Trophoblast cell (in vitro differentiated cells and primary cell): ENCODE measurements around the gene RAB31.

Experiments
- DNase-seq, 2 donors: peaks; one replicate each; pipeline ENCODE4 v3.0.0-alpha.2; 2016
- H2AFZ ChIP-seq: 2 replicates; pipeline ENCODE4 v1.6.1; 2013; ENCODE audit warnings: low read length, moderate library complexity, mild to moderate bottlenecking; ENCODE audit not compliant: insufficient read depth, poor library complexity
- H2AK5ac ChIP-seq: 2 replicates; pipeline ENCODE4 v1.6.1; 2013; ENCODE audit warnings: mild to moderate bottlenecking, low read length
- H2BK120ac ChIP-seq: 2 replicates; pipeline ENCODE4 v1.6.1; 2013; ENCODE audit warnings: low read length, mild to moderate bottlenecking, moderate library complexity; ENCODE audit not compliant: insufficient read depth, poor library complexity
- H2BK12ac ChIP-seq: 2 replicates; pipeline ENCODE4 v1.6.1; 2013; ENCODE audit warnings: mild to moderate bottlenecking, low read length, moderate library complexity
- H2BK5ac ChIP-seq: 2 replicates; pipeline ENCODE4 v1.6.1; 2013; ENCODE audit warnings: low read length, low read depth, moderate library complexity, mild to moderate bottlenecking; ENCODE audit not compliant: poor library complexity
- H3K14ac ChIP-seq: 2 replicates; pipeline ENCODE4 v1.6.1; 2013; ENCODE audit warnings: mild to moderate bottlenecking, low read length
- H3K18ac ChIP-seq: 2 replicates; pipeline ENCODE4 v1.6.1; 2013; ENCODE audit warnings: mild to moderate bottlenecking, low read length
- H3K23ac ChIP-seq: 2 replicates; pipeline ENCODE4 v1.6.1; 2013; ENCODE audit warnings: low read length
- H3K27ac ChIP-seq: 2 replicates; pipeline ENCODE4 v1.5.1; 2013; ENCODE audit warnings: low read depth, mild to moderate bottlenecking, inconsistent platforms, low read length, moderate library complexity
- H3K27me3 ChIP-seq: 2 replicates; pipeline ENCODE4 v1.6.1; 2013; ENCODE audit warnings: inconsistent platforms, mild to moderate bottlenecking, low read length, moderate library complexity; ENCODE audit not compliant: insufficient read depth
- H3K36me3 ChIP-seq, 2 experiments: 1 replicate in 1 of 2; 2 replicates in 1 of 2; pipeline ENCODE4 v1.6.1; 2013; ENCODE audit warnings: low read length in 2 of 2, mild to moderate bottlenecking in 2 of 2, moderate library complexity in 1 of 2; ENCODE audit not compliant: insufficient read depth in 2 of 2, control insufficient read depth in 1 of 2
- H3K4ac ChIP-seq: 2 replicates; pipeline ENCODE4 v1.6.1; 2013; ENCODE audit warnings: low read depth, mild to moderate bottlenecking, low read length, moderate library complexity
- H3K4me1 ChIP-seq, 2 experiments: 1 replicate in 1 of 2; 2 replicates in 1 of 2; pipeline ENCODE4 v1.6.1; 2013; ENCODE audit warnings: low read length in 2 of 2, mild to moderate bottlenecking in 2 of 2, moderate library complexity in 1 of 2; ENCODE audit not compliant: insufficient read depth in 2 of 2, control insufficient read depth in 1 of 2
- H3K4me2 ChIP-seq: 2 replicates; pipeline ENCODE4 v1.6.1; 2013; ENCODE audit warnings: inconsistent platforms, mild to moderate bottlenecking, low read length, moderate library complexity
- H3K4me3 ChIP-seq: 2 replicates; pipeline ENCODE4 v1.5.1; 2013; ENCODE audit warnings: mild to moderate bottlenecking, low read depth, low read length, inconsistent platforms
- H3K79me1 ChIP-seq: one replicate; pipeline ENCODE4 v1.6.1; 2013; ENCODE audit warnings: low read length
- H3K79me2 ChIP-seq: 2 replicates; pipeline ENCODE4 v1.6.1; 2013; ENCODE audit warnings: low read length, mild to moderate bottlenecking; ENCODE audit not compliant: control insufficient read depth, insufficient read depth, poor library complexity
- H3K9ac ChIP-seq: 2 replicates; pipeline ENCODE4 v1.6.1; 2013; ENCODE audit warnings: mild to moderate bottlenecking, low read length
- H3K9me3 ChIP-seq: 2 replicates; pipeline ENCODE4 v1.6.1; 2013; ENCODE audit warnings: low read depth, mild to moderate bottlenecking, control low read depth, inconsistent platforms, low read length; ENCODE audit not compliant: insufficient read depth
- H4K12ac ChIP-seq: 2 replicates; pipeline ENCODE4 v1.6.1; 2013; ENCODE audit warnings: low read depth, mild to moderate bottlenecking, low read length, moderate library complexity
- H4K8ac ChIP-seq: 2 replicates; pipeline ENCODE4 v1.6.1; 2013; ENCODE audit warnings: low read depth, mild to moderate bottlenecking, low read length, moderate library complexity
- H4K91ac ChIP-seq: one replicate; pipeline ENCODE4 v1.6.1; 2013; ENCODE audit warnings: low read depth, mild to moderate bottlenecking, low read length, moderate library complexity
- WGBS: extraction: QIAGEN DNeasy Blood & Tissue Kit; methylation state at CpG from one replicate; pipeline ENCODE4 v1.1.7; 2013; ENCODE audit warnings: missing lambda C conversion rate; ENCODE audit not compliant: insufficient read length, insufficient coverage; ENCODE audit errors: extremely low coverage; 5-methylcytosine and 5-hydroxymethylcytosine counted together

Gene RAB31

DNA sequence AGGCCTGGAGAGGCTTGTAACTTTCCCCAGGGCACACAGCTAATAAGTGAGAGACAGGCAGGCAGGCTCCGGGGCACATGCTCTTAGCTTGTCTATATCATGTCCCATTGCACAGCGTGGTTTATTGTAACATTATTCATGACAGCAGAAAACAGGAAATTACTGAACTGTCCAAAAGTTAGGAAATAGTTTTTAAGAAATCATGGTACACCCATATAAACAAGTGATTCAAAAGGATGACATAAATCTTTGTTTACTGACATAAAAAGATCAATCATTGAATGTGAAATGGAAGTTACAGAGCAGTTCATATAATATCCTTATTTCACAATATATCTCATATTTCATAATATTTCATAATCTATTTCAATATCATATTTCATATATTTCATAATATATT, 143.4 kb downstream of the RAB31 start:
- Histone ChIP-seq H3K79me2 (no peaks in the 10 kb centered on the region), H3K4me1 (peaks cover 7 to 14% of the 10 kb centered on the region in 2 experiments), H3K9me3 (no peaks in the 10 kb centered on the region), H4K12ac (no peak overlapping the region), H2AK5ac (no peak overlapping the region), H3K9ac (no peak overlapping the region), H3K18ac (no peak overlapping the region), H3K27ac (no peak overlapping the region), H3K4me3 (no peak overlapping the region), H3K27me3 (no peaks in the 10 kb centered on the region), H3K79me1 (no peaks in the 10 kb centered on the region), H3K14ac (no peak overlapping the region), H3K4ac (no peak overlapping the region), H2AFZ (no peak overlapping the region), H3K4me2 (no peak overlapping the region), H2BK5ac (no peak overlapping the region), H4K91ac (no peak overlapping the region), H2BK12ac (no peak overlapping the region), H3K36me3 (peaks cover 13 to 26% of the 10 kb centered on the region in 2 experiments), H4K8ac (no peak overlapping the region), H3K23ac (no peak overlapping the region), H2BK120ac (no peak overlapping the region)
- WGBS: no CpG with 5 or more reads among the region's 2 CpGs
- no peak for DNase-seq

DNA sequence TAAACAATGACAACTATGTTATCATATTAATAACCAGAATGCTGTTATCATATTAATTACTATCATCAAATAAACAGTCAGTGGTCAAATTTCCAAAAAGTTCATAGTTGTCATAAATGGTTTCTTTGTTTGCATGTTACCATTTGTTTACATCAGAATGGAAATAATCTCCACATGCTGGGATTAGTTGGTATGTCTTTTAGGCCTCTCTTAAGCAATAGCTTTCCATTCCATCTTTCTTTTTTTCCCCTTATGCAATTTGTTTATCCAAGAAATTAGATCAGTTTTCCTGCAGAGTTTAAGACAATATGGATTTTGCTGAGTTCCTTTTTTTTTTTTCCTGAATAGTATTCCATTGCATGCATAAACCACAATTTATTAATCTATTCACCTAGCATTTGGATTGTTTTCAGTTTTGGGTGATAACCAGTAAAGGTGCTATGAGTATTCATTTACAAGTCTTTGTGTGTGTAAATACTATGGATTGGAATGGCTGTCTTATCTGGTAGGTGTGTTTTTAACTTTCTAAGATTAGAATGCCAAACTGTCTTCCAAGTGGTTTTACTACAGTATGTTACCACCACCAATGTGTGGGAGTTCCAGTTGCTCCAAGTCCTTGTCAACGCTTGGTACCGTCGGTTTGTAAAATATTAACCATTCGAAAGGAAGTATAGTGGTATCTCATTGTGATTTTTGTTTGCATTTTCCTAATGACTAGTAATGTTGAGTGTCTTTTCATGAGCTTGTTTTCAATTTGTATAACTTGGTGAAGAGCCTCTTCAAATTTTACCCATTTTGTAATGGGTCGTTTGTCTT, 144.4 kb downstream of the RAB31 start:
- Histone ChIP-seq H3K4me3 (no peak overlapping the region), H2BK120ac (no peak overlapping the region), H3K14ac (no peak overlapping the region), H3K9ac (no peak overlapping the region), H3K79me1 (no peaks in the 10 kb centered on the region), H2BK5ac (no peak overlapping the region), H2AK5ac (no peak overlapping the region), H3K4me2 (no peak overlapping the region), H2BK12ac (no peak overlapping the region), H3K36me3 (peaks cover 7 to 17% of the 10 kb centered on the region in 2 experiments), H3K4me1 (peaks cover 7 to 14% of the 10 kb centered on the region in 2 experiments), H4K8ac (no peak overlapping the region), H3K79me2 (no peaks in the 10 kb centered on the region), H3K9me3 (no peaks in the 10 kb centered on the region), H3K4ac (no peak overlapping the region), H3K27ac (no peak overlapping the region), H2AFZ (no peak overlapping the region), H3K27me3 (no peaks in the 10 kb centered on the region), H3K23ac (no peak overlapping the region), H4K91ac (no peak overlapping the region), H4K12ac (no peak overlapping the region), H3K18ac (no peak overlapping the region)
- DNase-seq: peak in 1 of 2 donors; percentile 54
- no CpG with 5 or more reads among the region's 5 CpGs for WGBS

DNA sequence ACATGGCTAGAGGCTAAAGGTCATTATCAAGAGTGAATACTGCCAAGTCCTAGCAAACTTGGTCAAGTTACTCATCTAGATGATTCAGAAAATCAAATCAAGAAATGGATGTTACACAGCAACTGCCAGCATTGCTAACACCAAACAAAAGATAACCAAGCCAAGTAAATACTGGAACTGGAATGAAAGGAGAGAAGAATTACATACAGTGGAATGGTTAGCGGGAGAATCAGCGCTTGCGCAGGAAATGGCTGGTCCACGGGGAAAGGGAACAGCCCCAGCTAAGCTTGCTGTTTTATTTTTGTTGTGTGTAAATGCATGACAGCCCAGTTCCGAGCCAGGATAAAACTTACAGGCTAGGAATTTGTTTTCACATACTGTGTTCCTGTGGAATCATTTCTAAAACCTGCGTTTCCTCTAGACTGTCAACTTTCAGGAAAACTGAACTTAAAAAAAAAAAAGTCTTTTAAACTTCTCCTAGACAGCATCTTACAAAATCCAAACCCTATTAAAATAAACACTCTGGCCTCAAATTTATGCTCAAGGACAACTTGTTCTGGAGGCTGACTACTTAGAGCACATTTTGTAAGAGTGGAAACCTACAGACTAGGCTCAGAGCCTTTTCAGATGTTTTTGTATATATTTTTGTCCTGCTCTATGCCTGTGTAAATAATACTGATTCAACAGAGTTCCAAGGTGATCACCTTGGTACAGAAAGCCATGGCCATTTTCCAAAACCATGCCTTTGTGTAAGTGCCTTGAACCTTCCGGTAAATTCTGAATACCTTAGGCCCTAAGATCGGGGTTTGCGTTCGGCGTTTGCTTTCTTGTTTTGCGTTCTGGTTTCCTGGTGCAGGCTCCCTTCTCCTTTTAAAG, 146.9 kb downstream of the RAB31 start:
- no peak overlapping the region for H3K14ac ChIP-seq

DNA sequence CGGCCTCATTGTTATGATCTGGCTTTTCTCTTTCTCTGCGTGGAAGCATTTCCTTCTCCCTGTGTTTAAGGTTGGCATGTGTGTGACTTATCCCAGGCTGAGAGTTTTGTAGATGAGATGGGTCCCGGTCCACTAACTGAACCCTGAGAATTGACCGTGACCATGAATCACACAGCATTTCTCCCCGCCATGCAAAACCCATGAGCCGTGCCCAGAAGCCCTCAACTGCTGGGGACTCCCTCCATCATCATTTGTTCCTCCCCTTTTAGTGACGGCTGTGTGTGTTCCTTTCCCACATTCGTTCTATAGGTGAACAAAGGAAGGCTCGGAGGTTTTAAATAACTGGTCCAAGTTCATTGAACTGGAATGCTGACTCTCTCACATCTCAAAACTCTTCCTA, 147.6 kb downstream of the RAB31 start:
- no peak overlapping the region for H3K4ac ChIP-seq
- no peaks in the 10 kb centered on the region for H3K27me3 ChIP-seq
- no peak overlapping the region for H3K27ac ChIP-seq
- H3K36me3 ChIP-seq: peaks cover 7 to 20% of the 10 kb centered on the region in 2 experiments
- H3K18ac ChIP-seq: no peak overlapping the region
- no peaks in the 10 kb centered on the region for H3K79me1 ChIP-seq
- no CpG with 5 or more reads among the region's 9 CpGs for WGBS
- no peak overlapping the region for H3K9ac ChIP-seq
- DNase-seq: no peak
- no peak overlapping the region for H2BK12ac ChIP-seq
- H3K4me1 ChIP-seq: peaks cover 0 to 3% of the 10 kb centered on the region in 2 experiments
- no peak overlapping the region for H2BK5ac ChIP-seq
- H4K91ac ChIP-seq: no peak overlapping the region
- no peak overlapping the region for H2BK120ac ChIP-seq
- no peak overlapping the region for H3K4me3 ChIP-seq
- no peak overlapping the region for H4K12ac ChIP-seq
- no peak overlapping the region for H2AFZ ChIP-seq
- no peak overlapping the region for H3K4me2 ChIP-seq
- H3K23ac ChIP-seq: no peak overlapping the region
- no peaks in the 10 kb centered on the region for H3K79me2 ChIP-seq
- H4K8ac ChIP-seq: no peak overlapping the region
- no peak overlapping the region for H3K14ac ChIP-seq
- H3K9me3 ChIP-seq: no peaks in the 10 kb centered on the region
- H2AK5ac ChIP-seq: no peak overlapping the region

More for the DNA sequence above, 146.9 kb downstream of the RAB31 start:
- H4K12ac ChIP-seq: no peak overlapping the region
- DNase-seq: peak in 1 of 2 donors; percentile 59
- peaks cover 7 to 18% of the 10 kb centered on the region in 2 experiments for H3K36me3 ChIP-seq
- H3K79me2 ChIP-seq: no peaks in the 10 kb centered on the region
- no peak overlapping the region for H4K8ac ChIP-seq
- H3K27me3 ChIP-seq: no peaks in the 10 kb centered on the region
- peaks cover 0 to 3% of the 10 kb centered on the region in 2 experiments for H3K4me1 ChIP-seq
- no peak overlapping the region for H2BK120ac ChIP-seq
- no peak overlapping the region for H3K4me2 ChIP-seq
- H3K9me3 ChIP-seq: no peaks in the 10 kb centered on the region
- no peak overlapping the region for H3K9ac ChIP-seq
- no peaks in the 10 kb centered on the region for H3K79me1 ChIP-seq
- no peak overlapping the region for H3K23ac ChIP-seq
- no peak overlapping the region for H2AFZ ChIP-seq
- no peak overlapping the region for H3K18ac ChIP-seq
- no peak overlapping the region for H2AK5ac ChIP-seq
- WGBS: no CpG with 5 or more reads among the region's 12 CpGs
- H2BK5ac ChIP-seq: no peak overlapping the region
- H3K4ac ChIP-seq: no peak overlapping the region
- H2BK12ac ChIP-seq: no peak overlapping the region
- no peak overlapping the region for H3K27ac ChIP-seq
- H4K91ac ChIP-seq: no peak overlapping the region
- no peak overlapping the region for H3K4me3 ChIP-seq
